Neural crest cell (in vitro differentiated cells): Measurements from ENCODE around the gene PPP6R3. TPM values are rescaled to one million over a fixed set of nuclear protein-coding genes. Genes with fewer than 3 reads are reported as not detected.

Source experiments
- DNase-seq: peaks from one replicate; pipeline ENCODE4 v3.0.0; 2021; ENCODE audit warnings: low read depth, mixed read lengths, low spot score
- H3K27ac Mint-ChIP-seq: one replicate; pipeline ENCODE4 v1.8.0; 2021; ENCODE audit warnings: mild to moderate bottlenecking, mixed read lengths; ENCODE audit not compliant: unreplicated experiment
- H3K27me3 Mint-ChIP-seq: 2 replicates; pipeline ENCODE4 v1.8.0; 2021; ENCODE audit warnings: low read depth, mild to moderate bottlenecking, mixed read lengths
- H3K36me3 Mint-ChIP-seq: 2 replicates; pipeline ENCODE4 v1.8.0; 2021; ENCODE audit warnings: low read depth, mild to moderate bottlenecking, mixed read lengths
- H3K4me1 Mint-ChIP-seq: 2 replicates; pipeline ENCODE4 v1.8.0; 2021; ENCODE audit warnings: mixed read lengths
- H3K4me3 Mint-ChIP-seq: one replicate; pipeline ENCODE4 v1.8.0; 2021; ENCODE audit warnings: mild to moderate bottlenecking, mixed read lengths
- H3K9me3 Mint-ChIP-seq: 2 replicates; pipeline ENCODE4 v1.8.0; 2021; ENCODE audit warnings: mixed read lengths
- CTCF ChIP-seq: fragments of 200-600 bp; sonication (generic); conservative IDR thresholded peaks from 2 replicates; pipeline ENCODE4 v1.5.0; 2021; ENCODE audit warnings: antibody characterized with exemption, mild to moderate bottlenecking
- total RNA-seq: library from RNA; stranded (reverse); gene quantifications from 2 replicates; pipeline ENCODE4 v1.2.1, GENCODE V29; 2021

The PPP6R3 gene
- total RNA-seq, 1 donor from 2014 or later, result 111 TPM

GRCh38 chr11:68424101-68424632 is 36.4 kb upstream of the PPP6R3 start:
- Mint-ChIP-seq H3K9me3 (peaks cover 3% of the 10 kb centered on the region), H3K4me3 (no peak overlapping the region), H3K4me1 (no peaks in the 10 kb centered on the region), H3K27ac (no peak overlapping the region), H3K27me3 (no peaks in the 10 kb centered on the region), H3K36me3 (peaks cover 18% of the 10 kb centered on the region)
- TF ChIP-seq CTCF, result no peak
- DNase-seq, result no peak

GRCh38 chr11:68424981-68425865 is 35.3 kb upstream of the PPP6R3 start:
- H3K4me3 Mint-ChIP-seq, result no peak overlapping the region
- peaks cover 3% of the 10 kb centered on the region for H3K9me3 Mint-ChIP-seq
- H3K27ac Mint-ChIP-seq, result no peak overlapping the region
- H3K4me1 Mint-ChIP-seq, result no peaks in the 10 kb centered on the region
- DNase-seq, result no peak
- peaks cover 24% of the 10 kb centered on the region for H3K36me3 Mint-ChIP-seq
- no peak for TF ChIP-seq CTCF
- H3K27me3 Mint-ChIP-seq, result no peaks in the 10 kb centered on the region

GRCh38 chr11:68425866-68426380 is 34.6 kb upstream of the PPP6R3 start:
- H3K27ac Mint-ChIP-seq, result no peak overlapping the region

GRCh38 chr11:68429661-68430060 is 30.9 kb upstream of the PPP6R3 start:
- H3K36me3 Mint-ChIP-seq, result peaks cover 26% of the 10 kb centered on the region
- no peak for TF ChIP-seq CTCF
- no peaks in the 10 kb centered on the region for H3K4me1 Mint-ChIP-seq
- peaks cover 3% of the 10 kb centered on the region for H3K9me3 Mint-ChIP-seq
- H3K4me3 Mint-ChIP-seq, result no peak overlapping the region
- no peak overlapping the region for H3K27ac Mint-ChIP-seq
- H3K27me3 Mint-ChIP-seq, result no peaks in the 10 kb centered on the region
- DNase-seq, result no peak

More at GRCh38 chr11:68425866-68426380, 34.6 kb upstream of the PPP6R3 start:
- H3K9me3 Mint-ChIP-seq, result peaks cover 3% of the 10 kb centered on the region
- H3K36me3 Mint-ChIP-seq, result peaks cover 29% of the 10 kb centered on the region
- no peak overlapping the region for H3K4me3 Mint-ChIP-seq
- no peak for DNase-seq
- no peaks in the 10 kb centered on the region for H3K27me3 Mint-ChIP-seq
- TF ChIP-seq CTCF, result no peak
- H3K4me1 Mint-ChIP-seq, result no peaks in the 10 kb centered on the region

GRCh38 chr11:68430384-68430783 is 30.2 kb upstream of the PPP6R3 start:
- Mint-ChIP-seq H3K36me3 (peaks cover 24% of the 10 kb centered on the region), H3K4me3 (no peak overlapping the region), H3K27me3 (no peaks in the 10 kb centered on the region), H3K9me3 (peaks cover 3% of the 10 kb centered on the region), H3K4me1 (no peaks in the 10 kb centered on the region), H3K27ac (no peak overlapping the region)
- no peak for TF ChIP-seq CTCF
- DNase-seq, result no peak
